ENCODE results near the gene G6PC3.

- TF ChIP-seq POLR2A (IDR thresholded peaks at IDR 0.05; ENCODE audit: low read depth, low read length) (no peak), CTCF (conservative IDR thresholded peaks at IDR 0.05; ENCODE audit: low read depth, low read length) (no peak)
Measured at GRCh38 chr17:44069974-44070454, 521 bp upstream of the G6PC3 start.

Measured in IMR-90 (cell line).